AG04449 (cell line): ENCODE results near the gene COL5A1.

ENCODE experiments used
- CTCF ChIA-PET: fragments of 350-600 bp; formaldehyde crosslinking; extraction: SDS; loops from one replicate; lab custom pipeline; 2021; ENCODE audit warnings: antibody characterized with exemption; lab: Yijun Ruan, JAX
- POLR2A ChIA-PET: fragments of 400-600, 350-600 bp; formaldehyde crosslinking; extraction: SDS; loops from one replicate; lab custom pipeline; 2020; ENCODE audit warnings: antibody characterized with exemption, inconsistent platforms; lab: Yijun Ruan, JAX
- DNase-seq: peaks from one replicate; pipeline ENCODE4 v3.0.0-alpha.2; 2010; ENCODE audit warnings: low read depth, low spot score
- H3K4me3 ChIP-seq: 2 replicates; pipeline ENCODE4 v1.5.1; 2011; ENCODE audit warnings: low read depth, mild to moderate bottlenecking, control low read depth, low read length
- CTCF ChIP-seq: IDR thresholded peaks from one replicate; pipeline ENCODE4 v1.5.1; 2011; ENCODE audit warnings: mild to moderate bottlenecking, moderate library complexity, low read length, control low read depth, inconsistent platforms; ENCODE audit not compliant: insufficient read depth; ENCODE audit errors: missing control alignments

Gene COL5A1

GRCh38 chr9:134784577-134785305, 143.1 kb downstream of the COL5A1 start:
- ChIA-PET POLR2A (no interaction called here), CTCF (interaction anchor here (1.6 to 2.3 kb wide), 2 partner anchors 16 to 337 kb away, joined by 4 to 7 read pairs; no protein-coding TSS in a partner anchor)
- TF ChIP-seq CTCF: no peak
- no peak overlapping the region for H3K4me3 ChIP-seq
- no peak for DNase-seq

GRCh38 chr9:134785325-134786108, 143.9 kb downstream of the COL5A1 start:
- CTCF ChIA-PET: no interaction called here
- TF ChIP-seq CTCF: no peak
- POLR2A ChIA-PET: no interaction called here
- no peak overlapping the region for H3K4me3 ChIP-seq
- no peak for DNase-seq

GRCh38 chr9:134787601-134788531, 146.3 kb downstream of the COL5A1 start:
- DNase-seq: no peak
- ChIA-PET POLR2A (no interaction called here), CTCF (interaction anchor here (0.7 to 1.6 kb wide), 3 partner anchors 10 to 338 kb away, joined by 3 to 12 read pairs (median 4); no protein-coding TSS in a partner anchor)
- no peak for TF ChIP-seq CTCF
- no peak overlapping the region for H3K4me3 ChIP-seq

- no peak overlapping the region for H3K4me3 ChIP-seq
- DNase-seq: no peak
- ChIA-PET POLR2A (no interaction called here), CTCF (interaction anchor here (0.9 to 1.8 kb wide), 4 partner anchors 11 to 623 kb away, joined by 4 to 11 read pairs (median 4); no protein-coding TSS in a partner anchor)
- TF ChIP-seq CTCF: no peak
Observed at GRCh38 chr9:134789168-134789567, 147.6 kb downstream of the COL5A1 start.

GRCh38 chr9:134791009-134791408, 149.4 kb downstream of the COL5A1 start:
- ChIA-PET POLR2A (interaction anchor here (0.6 kb wide), 1 partner anchor 40 kb away, joined by 4 read pairs; no protein-coding TSS in a partner anchor), CTCF (interaction anchor here (1.2 to 1.3 kb wide), 2 partner anchors 9 to 13 kb away, joined by 4 to 6 read pairs; no protein-coding TSS in a partner anchor)
- no peak overlapping the region for H3K4me3 ChIP-seq
- TF ChIP-seq CTCF: no peak
- DNase-seq: no peak
